Esophagus muscularis mucosa (tissue), 3 donors: ENCODE data around the gene RNF39.

ENCODE experiments used
- CTCF ChIP-seq, 3 experiments: fragments of 200-600 bp in 2 of 3; fragments of 450-650 bp in 1 of 3; sonication (generic) in 2 of 3; IDR thresholded peaks; one replicate each; pipeline ENCODE4 v1.5.1; 2017 to 2019; ENCODE audit warnings: antibody characterized with exemption in 3 of 3, mild to moderate bottlenecking in 2 of 3, moderate library complexity in 1 of 3
- POLR2A ChIP-seq: fragments of 450-650 bp; IDR thresholded peaks from one replicate; pipeline ENCODE4 v1.6.1; 2017; ENCODE audit warnings: antibody characterized with exemption, moderate library complexity, mild to moderate bottlenecking, low read depth
- POLR2AphosphoS5 ChIP-seq, 2 donors: sonication (generic); formaldehyde crosslinking; IDR thresholded peaks; one replicate each; pipeline ENCODE4 v1.6.1; 2017; ENCODE audit warnings: antibody characterized with exemption in 2 of 2

- TF ChIP-seq CTCF (IDR thresholded peaks at IDR 0.05) (no peak), POLR2A (no peak), POLR2AphosphoS5 (IDR thresholded peaks at IDR 0.05) (no peak)
Measured at GRCh38 chr6:30121446-30122366, 46.1 kb upstream of the RNF39 start.
